ENCODE measurements around the gene PHYKPL. TPM values are rescaled to one million over a fixed set of nuclear protein-coding genes. Genes with fewer than 3 reads are reported as not detected.

PHYKPL gene
- 28.4 and 45.5 TPM in 2 replicates for total RNA-seq

GRCh38 chr5:178232124-178232919 lies at the start of gene PHYKPL:
Gene PHYKPL (minus strand): TSS chr5:178232802. CDS start chr5:178232550, 252 bp downstream.
- peak in 1 of 2 donors; percentile 77 for DNase-seq (ENCODE audit: low read depth in 2 of 2)

- DNase-seq (ENCODE audit: low read depth in 2 of 2): no peak
These were observed 49.8 kb upstream of the PHYKPL start for GRCh38 chr5:178282391-178282790.

- DNase-seq (ENCODE audit: low read depth in 2 of 2): no peak
These were observed 48.7 kb upstream of the PHYKPL start for GRCh38 chr5:178281331-178281730.

GRCh38 chr5:178280631-178281030 lies 48.0 kb upstream of the PHYKPL start:
- DNase-seq (ENCODE audit: low read depth in 2 of 2): no peak

GRCh38 chr5:178279723-178280438 lies 47.3 kb upstream of the PHYKPL start:
- DNase-seq (ENCODE audit: low read depth in 2 of 2): peak; percentile 62 to 74

- DNase-seq (ENCODE audit: low read depth in 2 of 2): no peak
These were observed 46.6 kb upstream of the PHYKPL start for GRCh38 chr5:178279026-178279722.

GRCh38 chr5:178278358-178279023 lies 45.9 kb upstream of the PHYKPL start:
- DNase-seq (ENCODE audit: low read depth in 2 of 2): no peak

- no peak for DNase-seq (ENCODE audit: low read depth in 2 of 2)
These were observed 45.3 kb upstream of the PHYKPL start for GRCh38 chr5:178277866-178278265.

GRCh38 chr5:178277346-178277745 lies 44.7 kb upstream of the PHYKPL start:
- no peak for DNase-seq (ENCODE audit: low read depth in 2 of 2)

GRCh38 chr5:178274781-178275537 lies 42.4 kb upstream of the PHYKPL start:
- DNase-seq (ENCODE audit: low read depth in 2 of 2): no peak

- no peak for DNase-seq (ENCODE audit: low read depth in 2 of 2)
These were observed 41.3 kb upstream of the PHYKPL start for GRCh38 chr5:178273665-178274541.

- no peak for DNase-seq (ENCODE audit: low read depth in 2 of 2)
These were observed 40.4 kb upstream of the PHYKPL start for GRCh38 chr5:178273041-178273440.

- DNase-seq (ENCODE audit: low read depth in 2 of 2): no peak
These were observed 40.0 kb upstream of the PHYKPL start for GRCh38 chr5:178272591-178272990.

GRCh38 chr5:178271726-178272479 lies 39.3 kb upstream of the PHYKPL start:
- DNase-seq (ENCODE audit: low read depth in 2 of 2): no peak

GRCh38 chr5:178271231-178271630 lies 38.6 kb upstream of the PHYKPL start:
- DNase-seq (ENCODE audit: low read depth in 2 of 2): no peak

GRCh38 chr5:178269499-178269898 lies 36.9 kb upstream of the PHYKPL start:
- DNase-seq (ENCODE audit: low read depth in 2 of 2): no peak

- no peak for DNase-seq (ENCODE audit: low read depth in 2 of 2)
These were observed 35.3 kb upstream of the PHYKPL start for GRCh38 chr5:178267876-178268275.

- DNase-seq (ENCODE audit: low read depth in 2 of 2): no peak
These were observed 34.6 kb upstream of the PHYKPL start for GRCh38 chr5:178267245-178267644.

- DNase-seq (ENCODE audit: low read depth in 2 of 2): no peak
These were observed 34.0 kb upstream of the PHYKPL start for GRCh38 chr5:178266581-178266980.
